HEK293 (cell line): ENCODE results near the gene WDR47.
A peak's percentile ranks its signal among the peaks of the same experiment; 100 is the strongest.

Experiments used
- GLIS2 ChIP-seq: fragments of 450-650 bp; formaldehyde crosslinking; IDR thresholded peaks from 2 replicates; pipeline ENCODE4 v1.5.1; 2016; ENCODE audit warnings: missing biosample characterization, missing genetic modification characterization
- HIC1 ChIP-seq: fragments of 450-650 bp; formaldehyde crosslinking; IDR thresholded peaks from 2 replicates; pipeline ENCODE4 v1.5.1; 2016; ENCODE audit warnings: missing biosample characterization, missing genetic modification characterization
- HOXA7 ChIP-seq: sonication (generic); formaldehyde crosslinking; IDR thresholded peaks from 2 replicates; pipeline ENCODE4 v1.8.1; 2022; ENCODE audit warnings: missing genetic modification reagents, borderline replicate concordance
- KLF8 ChIP-seq: fragments of 450-650 bp; formaldehyde crosslinking; IDR thresholded peaks from 2 replicates; pipeline ENCODE4 v1.5.1; 2016; ENCODE audit warnings: missing biosample characterization, missing genetic modification characterization
- OSR2 ChIP-seq: fragments of 450-650 bp; formaldehyde crosslinking; IDR thresholded peaks from 2 replicates; pipeline ENCODE4 v1.5.1; 2016; ENCODE audit warnings: missing biosample characterization, missing genetic modification characterization
- SETDB1 ChIP-seq: IDR thresholded peaks from one replicate; pipeline ENCODE4 v1.6.1; 2017; ENCODE audit warnings: mild to moderate bottlenecking, low read length, moderate library complexity, mixed read lengths; ENCODE audit not compliant: insufficient read length
- TCF7L2 ChIP-seq: IDR thresholded peaks from 2 replicates; pipeline ENCODE4 v1.6.1; 2011; ENCODE audit warnings: low read depth, mild to moderate bottlenecking, inconsistent platforms, low read length, moderate library complexity, borderline replicate concordance
- WT1 ChIP-seq: fragments of 450-650 bp; formaldehyde crosslinking; IDR thresholded peaks from 2 replicates; pipeline ENCODE4 v1.5.1; 2016; ENCODE audit warnings: missing biosample characterization, missing genetic modification characterization
- ZBTB21 ChIP-seq: fragments of 450-650 bp; formaldehyde crosslinking; IDR thresholded peaks from 2 replicates; pipeline ENCODE4 v1.5.1; 2017; ENCODE audit warnings: missing biosample characterization, missing genetic modification characterization
- ZBTB48 ChIP-seq: fragments of 450-650 bp; formaldehyde crosslinking; IDR thresholded peaks from 2 replicates; pipeline ENCODE4 v1.5.1; 2016; ENCODE audit warnings: missing biosample characterization, missing genetic modification characterization
- ZFP69B ChIP-seq: fragments of 450-650 bp; formaldehyde crosslinking; IDR thresholded peaks from 2 replicates; pipeline ENCODE4 v1.5.1; 2016; ENCODE audit warnings: missing biosample characterization, missing genetic modification characterization
- ZNF146 ChIP-seq: fragments of 450-650 bp; formaldehyde crosslinking; IDR thresholded peaks from 2 replicates; pipeline ENCODE4 v1.5.1; 2016; ENCODE audit warnings: missing biosample characterization, missing genetic modification characterization
- ZNF2 ChIP-seq: fragments of 450-650 bp; formaldehyde crosslinking; IDR thresholded peaks from 2 replicates; pipeline ENCODE4 v1.5.1; 2016; ENCODE audit warnings: missing biosample characterization, missing genetic modification characterization
- ZNF341 ChIP-seq: fragments of 450-650 bp; formaldehyde crosslinking; IDR thresholded peaks from 2 replicates; pipeline ENCODE4; 2016; ENCODE audit warnings: low read depth, missing biosample characterization, missing genetic modification characterization
- ZNF501 ChIP-seq: fragments of 450-650 bp; formaldehyde crosslinking; IDR thresholded peaks from 2 replicates; pipeline ENCODE4 v1.5.1; 2016; ENCODE audit warnings: missing biosample characterization, missing genetic modification characterization
- ZNF747 ChIP-seq: fragments of 450-650 bp; formaldehyde crosslinking; IDR thresholded peaks from 2 replicates; pipeline ENCODE4 v1.5.1; 2016; ENCODE audit warnings: missing biosample characterization, missing genetic modification characterization
- ZNF76 ChIP-seq: fragments of 450-650 bp; formaldehyde crosslinking; IDR thresholded peaks from 2 replicates; pipeline ENCODE4; 2016; ENCODE audit warnings: low read depth, missing biosample characterization, missing genetic modification characterization, borderline replicate concordance
- ZNF776 ChIP-seq: fragments of 450-650 bp; formaldehyde crosslinking; IDR thresholded peaks from 2 replicates; pipeline ENCODE4 v1.5.0; 2017; ENCODE audit warnings: missing biosample characterization, missing genetic modification characterization, borderline replicate concordance
- ZNF843 ChIP-seq: fragments of 450-650 bp; formaldehyde crosslinking; IDR thresholded peaks from 2 replicates; pipeline ENCODE4 v1.5.1; 2016; ENCODE audit warnings: missing biosample characterization, missing genetic modification characterization
- ZSCAN23 ChIP-seq: fragments of 450-650 bp; formaldehyde crosslinking; IDR thresholded peaks from 2 replicates; pipeline ENCODE4 v1.5.1; 2016; ENCODE audit warnings: missing biosample characterization, missing genetic modification characterization
- TF ChIP-seq, protein P1 (sequence below): fragments of 450-650 bp; formaldehyde crosslinking; IDR thresholded peaks from 2 replicates; pipeline ENCODE4 v1.5.1; 2016; ENCODE audit warnings: missing biosample characterization, missing genetic modification characterization
- TF ChIP-seq, protein P2 (sequence below): fragments of 450-650 bp; formaldehyde crosslinking; IDR thresholded peaks from 2 replicates; pipeline ENCODE4 v1.5.1; 2016; ENCODE audit warnings: missing biosample characterization, missing genetic modification characterization, low read depth
- TF ChIP-seq, protein P3 (sequence below): fragments of 450-650 bp; formaldehyde crosslinking; IDR thresholded peaks from 2 replicates; pipeline ENCODE4 v1.5.1; 2017; ENCODE audit warnings: missing biosample characterization, mild to moderate bottlenecking, missing genetic modification characterization, moderate library complexity
- TF ChIP-seq, protein P4 (sequence below): fragments of 450-650 bp; formaldehyde crosslinking; IDR thresholded peaks from 2 replicates; pipeline ENCODE4 v1.5.1; 2016; ENCODE audit warnings: missing biosample characterization, missing genetic modification characterization

WDR47 gene

DNA sequence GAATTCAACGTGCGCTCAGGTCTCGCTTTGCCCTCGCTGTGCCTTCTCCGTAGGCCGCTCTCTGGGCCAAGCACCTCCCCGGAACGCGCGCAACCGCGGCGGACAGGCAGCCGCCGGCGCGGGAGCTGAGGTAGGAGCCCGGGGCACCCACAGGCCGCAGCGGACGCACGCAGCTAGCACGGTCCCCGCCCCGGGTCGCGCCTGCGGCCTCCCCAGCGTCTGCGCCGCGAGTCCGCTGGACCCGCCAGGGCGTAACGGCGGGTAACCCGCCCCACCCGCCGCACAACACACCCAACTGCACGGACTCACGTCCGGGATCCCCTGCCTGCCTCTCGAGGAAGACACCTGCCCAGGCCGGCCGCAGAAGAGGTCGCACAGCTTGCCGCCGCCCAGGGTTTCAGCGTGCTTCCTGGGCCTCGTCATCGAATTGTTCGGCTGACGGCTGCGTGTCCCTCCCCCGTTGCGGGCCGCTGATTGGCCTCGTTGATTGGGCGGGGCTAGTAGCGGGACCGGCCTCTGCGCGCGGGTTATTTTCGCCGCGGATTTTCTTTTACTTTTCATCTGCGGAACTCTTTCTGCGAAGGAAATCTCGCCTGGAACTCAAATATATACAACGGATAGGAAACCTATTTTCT, 78.7 kb downstream of the WDR47 start, which contains the start of gene CLCC1 (continued):
- peak; percentile 79 for TF ChIP-seq ZNF341 (tag by site-specific recombination)
- TF ChIP-seq GLIS2 (tag by site-specific recombination), result peak; percentile 85
- peak; percentile 99 for TF ChIP-seq KLF8
- TF ChIP-seq, protein P1, sequence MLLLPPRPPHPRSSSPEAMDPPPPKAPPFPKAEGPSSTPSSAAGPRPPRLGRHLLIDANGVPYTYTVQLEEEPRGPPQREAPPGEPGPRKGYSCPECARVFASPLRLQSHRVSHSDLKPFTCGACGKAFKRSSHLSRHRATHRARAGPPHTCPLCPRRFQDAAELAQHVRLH, result 0 out of 2 replicates have a peak, but pooled peaks have one; percentile 28
- TF ChIP-seq ZNF76, result 0 out of 2 replicates have a peak, but pooled peaks have one; percentile 42
- TF ChIP-seq SETDB1, result peak; percentile 29
- TF ChIP-seq, protein P2, sequence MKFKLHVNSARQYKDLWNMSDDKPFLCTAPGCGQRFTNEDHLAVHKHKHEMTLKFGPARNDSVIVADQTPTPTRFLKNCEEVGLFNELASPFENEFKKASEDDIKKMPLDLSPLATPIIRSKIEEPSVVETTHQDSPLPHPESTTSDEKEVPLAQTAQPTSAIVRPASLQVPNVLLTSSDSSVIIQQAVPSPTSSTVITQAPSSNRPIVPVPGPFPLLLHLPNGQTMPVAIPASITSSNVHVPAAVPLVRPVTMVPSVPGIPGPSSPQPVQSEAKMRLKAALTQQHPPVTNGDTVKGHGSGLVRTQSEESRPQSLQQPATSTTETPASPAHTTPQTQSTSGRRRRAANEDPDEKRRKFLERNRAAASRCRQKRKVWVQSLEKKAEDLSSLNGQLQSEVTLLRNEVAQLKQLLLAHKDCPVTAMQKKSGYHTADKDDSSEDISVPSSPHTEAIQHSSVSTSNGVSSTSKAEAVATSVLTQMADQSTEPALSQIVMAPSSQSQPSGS (tag by site-specific recombination), result peak; percentile 51; the same call in 1 of the 2 replicates
- TF ChIP-seq, protein P3, sequence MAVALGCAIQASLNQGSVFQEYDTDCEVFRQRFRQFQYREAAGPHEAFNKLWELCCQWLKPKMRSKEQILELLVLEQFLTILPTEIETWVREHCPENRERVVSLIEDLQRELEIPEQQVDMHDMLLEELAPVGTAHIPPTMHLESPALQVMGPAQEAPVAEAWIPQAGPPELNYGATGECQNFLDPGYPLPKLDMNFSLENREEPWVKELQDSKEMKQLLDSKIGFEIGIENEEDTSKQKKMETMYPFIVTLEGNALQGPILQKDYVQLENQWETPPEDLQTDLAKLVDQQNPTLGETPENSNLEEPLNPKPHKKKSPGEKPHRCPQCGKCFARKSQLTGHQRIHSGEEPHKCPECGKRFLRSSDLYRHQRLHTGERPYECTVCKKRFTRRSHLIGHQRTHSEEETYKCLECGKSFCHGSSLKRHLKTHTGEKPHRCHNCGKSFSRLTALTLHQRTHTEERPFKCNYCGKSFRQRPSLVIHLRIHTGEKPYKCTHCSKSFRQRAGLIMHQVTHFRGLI (tag by site-specific recombination), result peak; percentile 51; the same call in 1 of the 2 replicates
- peak; percentile 58; the same call in 1 of the 2 replicates for TF ChIP-seq ZBTB21
- peak; percentile 78 for TF ChIP-seq ZBTB48 (tag by site-specific recombination)
- peak; percentile 89 for TF ChIP-seq ZNF501 (tag by site-specific recombination)
- no peak for TF ChIP-seq ZNF776 (tag by site-specific recombination)
- TF ChIP-seq ZSCAN23 (tag by site-specific recombination), result no peak
- no peak for TF ChIP-seq TCF7L2
- TF ChIP-seq WT1 (tag by site-specific recombination), result 0 out of 2 replicates have a peak, but pooled peaks have one; percentile 14
- TF ChIP-seq OSR2 (tag by site-specific recombination), result 0 out of 2 replicates have a peak, but pooled peaks have one; percentile 22
- TF ChIP-seq HOXA7 (CRISPR knock-in tag), result no peak
- TF ChIP-seq ZNF2 (tag by site-specific recombination), result peak; percentile 64; the same call in 1 of the 2 replicates
- 0 out of 2 replicates have a peak, but pooled peaks have one; percentile 15 for TF ChIP-seq ZNF843 (tag by site-specific recombination)
- TF ChIP-seq, protein P4, sequence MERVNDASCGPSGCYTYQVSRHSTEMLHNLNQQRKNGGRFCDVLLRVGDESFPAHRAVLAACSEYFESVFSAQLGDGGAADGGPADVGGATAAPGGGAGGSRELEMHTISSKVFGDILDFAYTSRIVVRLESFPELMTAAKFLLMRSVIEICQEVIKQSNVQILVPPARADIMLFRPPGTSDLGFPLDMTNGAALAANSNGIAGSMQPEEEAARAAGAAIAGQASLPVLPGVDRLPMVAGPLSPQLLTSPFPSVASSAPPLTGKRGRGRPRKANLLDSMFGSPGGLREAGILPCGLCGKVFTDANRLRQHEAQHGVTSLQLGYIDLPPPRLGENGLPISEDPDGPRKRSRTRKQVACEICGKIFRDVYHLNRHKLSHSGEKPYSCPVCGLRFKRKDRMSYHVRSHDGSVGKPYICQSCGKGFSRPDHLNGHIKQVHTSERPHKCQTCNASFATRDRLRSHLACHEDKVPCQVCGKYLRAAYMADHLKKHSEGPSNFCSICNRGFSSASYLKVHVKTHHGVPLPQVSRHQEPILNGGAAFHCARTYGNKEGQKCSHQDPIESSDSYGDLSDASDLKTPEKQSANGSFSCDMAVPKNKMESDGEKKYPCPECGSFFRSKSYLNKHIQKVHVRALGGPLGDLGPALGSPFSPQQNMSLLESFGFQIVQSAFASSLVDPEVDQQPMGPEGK (tag by site-specific recombination), result peak; percentile 91
- peak; percentile 70 for TF ChIP-seq HIC1 (tag by site-specific recombination)
- no peak for TF ChIP-seq ZNF747
- peak; percentile 69; the same call in 1 of the 2 replicates for TF ChIP-seq ZFP69B (tag by site-specific recombination)
- TF ChIP-seq ZNF146 (tag by site-specific recombination), result no peak
